GM18502 (cell line): Measurements from ENCODE around the gene SERTAD3.
"Not testable (repeated sequence)": the region's sequence is repeated elsewhere in the genome, so short reads cannot be mapped to it uniquely, and the experiment has no call there.

Experiments
- ATAC-seq: cut with Tn5 transposase; IDR thresholded peaks from one replicate; pipeline ENCODE4 v1.9.1; 2021; ENCODE audit warnings: mild to moderate bottlenecking; ENCODE audit not compliant: unreplicated experiment, poor library complexity

Gene SERTAD3

GRCh38 chr19:40460185-40460584 lies 16.1 kb upstream of the SERTAD3 start:
- no peak for ATAC-seq

DNA sequence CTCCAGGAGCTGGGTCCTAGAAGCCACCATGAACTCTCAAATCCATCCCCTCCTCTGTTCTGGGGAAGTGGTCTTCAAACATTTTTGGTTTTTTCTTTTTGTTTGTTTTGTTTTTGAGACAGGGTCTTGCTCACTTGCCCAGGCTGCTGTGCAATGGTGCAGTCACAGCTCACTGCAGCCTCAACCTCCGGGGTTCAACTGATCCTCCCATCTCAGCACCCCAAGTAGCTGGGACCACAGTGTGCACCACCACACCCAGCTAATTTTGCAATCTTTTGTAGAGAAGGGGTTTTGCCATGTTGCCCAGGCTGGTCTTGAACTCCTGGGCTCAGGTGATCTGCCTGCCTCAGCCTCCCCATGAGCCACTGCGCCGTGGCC lies 14.5 kb upstream of the SERTAD3 start:
- no peak for ATAC-seq

GRCh38 chr19:40457953-40458596 lies 13.9 kb upstream of the SERTAD3 start:
- no peak for ATAC-seq

DNA sequence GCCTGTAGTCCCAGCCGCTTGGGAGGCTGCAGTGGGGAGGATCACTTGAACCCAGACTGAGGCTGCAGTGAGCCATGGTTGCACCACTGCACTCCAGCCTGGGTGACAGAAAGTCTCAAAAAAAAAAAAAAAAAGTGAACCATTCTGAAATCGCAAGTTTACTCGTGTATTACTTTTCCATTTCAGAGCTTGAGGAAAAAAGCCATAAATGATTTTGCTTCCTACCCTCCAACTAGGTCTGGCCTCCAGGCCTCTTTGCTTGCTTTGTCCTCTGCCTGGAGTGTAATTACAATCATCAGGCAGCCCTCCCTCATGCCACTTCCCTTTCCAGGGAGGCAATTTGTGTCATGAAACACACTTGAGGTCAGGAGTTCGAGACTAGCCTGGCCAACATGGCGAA lies 12.9 kb upstream of the SERTAD3 start:
- no peak for ATAC-seq

GRCh38 chr19:40453943-40454342 lies 9.8 kb upstream of the SERTAD3 start:
- ATAC-seq = not testable (repeated sequence)

GRCh38 chr19:40453151-40453735 lies 9.1 kb upstream of the SERTAD3 start:
- no peak for ATAC-seq

DNA sequence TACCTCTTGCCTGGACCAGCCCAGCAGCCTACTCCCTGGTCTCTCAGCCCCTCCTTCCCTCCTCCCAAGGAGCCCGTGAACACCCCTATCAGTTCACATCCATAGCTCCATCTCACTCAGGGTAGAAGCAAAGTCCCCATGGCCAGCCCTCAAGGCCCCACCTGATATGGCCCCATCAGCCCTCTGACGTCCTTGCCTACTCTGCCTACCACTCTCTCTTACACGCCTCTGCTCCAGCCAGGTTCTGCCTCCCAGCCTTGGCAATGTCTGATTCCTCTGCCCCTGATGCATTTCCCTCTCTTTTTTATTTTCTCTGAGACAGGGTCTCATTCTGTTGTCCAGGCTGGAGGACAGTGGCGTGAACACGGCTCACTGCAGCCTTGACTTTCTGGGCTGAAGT lies 7.9 kb upstream of the SERTAD3 start:
- ATAC-seq = no peak

DNA sequence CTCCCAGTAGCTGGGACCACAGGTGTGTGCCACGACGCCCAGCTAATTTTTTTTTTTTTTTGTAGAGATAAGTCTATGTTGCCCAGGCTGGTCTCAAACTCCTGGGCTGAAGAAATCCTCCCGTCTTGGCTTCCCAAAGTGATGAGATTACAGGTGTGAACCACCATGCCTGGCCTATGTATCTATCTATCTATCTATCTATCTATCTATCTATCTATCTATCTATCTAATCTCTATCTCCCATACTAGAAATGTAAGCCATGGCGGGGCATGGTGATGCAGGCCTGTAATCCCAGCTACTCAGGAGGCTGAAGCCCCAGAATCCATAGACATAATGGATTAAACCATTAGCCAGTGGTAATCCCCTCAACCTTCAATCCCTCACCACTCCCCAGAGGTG lies 6.5 kb upstream of the SERTAD3 start:
- no peak for ATAC-seq

DNA sequence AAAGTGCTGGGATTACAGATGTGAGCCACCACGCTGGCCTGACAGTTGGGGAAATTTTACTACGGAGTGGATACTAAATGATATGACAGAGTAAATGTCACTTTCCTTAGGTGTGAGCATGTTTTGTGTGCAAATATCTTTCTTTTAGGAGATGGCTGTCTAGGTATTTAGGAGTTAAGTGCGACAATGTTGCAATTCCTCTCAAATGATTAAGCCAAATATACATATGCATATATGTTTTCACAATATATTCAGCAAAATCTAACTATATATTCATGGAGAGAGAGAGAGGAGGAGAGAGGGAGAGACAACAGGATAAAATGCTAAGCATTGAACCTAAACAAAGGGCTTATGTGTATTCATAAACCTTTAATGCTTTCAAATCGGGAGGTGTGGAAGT lies 5.4 kb upstream of the SERTAD3 start:
- ATAC-seq = no peak

DNA sequence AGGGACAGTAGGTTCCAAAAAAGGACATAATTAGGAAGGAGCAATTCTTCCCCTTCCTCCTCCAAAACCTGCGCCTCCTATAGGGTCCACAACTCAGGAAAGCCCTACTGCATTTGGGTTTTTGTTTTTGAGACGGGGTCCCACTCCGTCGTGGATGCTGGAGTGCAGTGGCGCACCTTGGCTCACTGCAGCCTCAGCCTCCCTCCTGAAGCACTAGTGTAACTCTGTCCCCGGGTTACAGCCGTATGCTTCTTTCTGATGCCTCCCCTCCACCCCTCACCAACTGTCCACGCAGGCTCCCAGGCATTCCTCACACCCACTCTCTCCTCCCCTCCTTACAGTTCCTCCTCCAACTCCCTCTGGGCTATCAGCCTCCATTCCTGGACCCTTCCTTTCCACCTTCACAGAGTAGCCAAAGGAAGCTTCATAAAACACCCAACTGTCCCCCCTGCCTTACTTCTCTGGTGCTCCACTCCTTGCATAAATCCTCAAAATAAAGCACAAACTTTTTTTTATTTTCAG lies 2.2 kb upstream of the SERTAD3 start:
- ATAC-seq = no peak

DNA sequence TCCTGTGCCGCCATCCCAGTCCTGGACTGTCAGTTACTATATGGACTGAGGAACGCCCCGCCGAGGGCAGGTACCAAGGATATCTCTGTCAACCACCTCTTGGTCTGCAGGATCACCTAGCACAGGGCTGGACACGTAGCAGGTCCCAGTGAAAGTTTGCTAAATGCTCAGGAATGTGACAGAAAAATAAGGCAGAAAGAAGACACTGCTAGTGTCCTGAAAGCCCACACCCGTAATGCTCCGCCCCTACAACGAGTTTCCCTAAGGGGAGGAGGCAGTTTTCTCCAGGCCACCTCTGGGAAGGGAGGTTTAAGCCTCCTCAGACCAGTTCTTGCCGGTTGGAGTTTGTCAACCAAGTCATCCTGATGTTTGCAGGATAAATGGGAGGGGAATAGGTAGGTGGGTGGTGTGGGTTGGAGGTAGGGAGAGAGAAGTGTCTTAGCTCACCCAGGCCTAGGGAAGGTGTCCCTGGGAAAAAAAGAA lies 1.7 kb upstream of the SERTAD3 start:
- no peak for ATAC-seq

- ATAC-seq = no peak
Measured at GRCh38 chr19:40444825-40445312, 734 bp upstream of the SERTAD3 start.

DNA sequence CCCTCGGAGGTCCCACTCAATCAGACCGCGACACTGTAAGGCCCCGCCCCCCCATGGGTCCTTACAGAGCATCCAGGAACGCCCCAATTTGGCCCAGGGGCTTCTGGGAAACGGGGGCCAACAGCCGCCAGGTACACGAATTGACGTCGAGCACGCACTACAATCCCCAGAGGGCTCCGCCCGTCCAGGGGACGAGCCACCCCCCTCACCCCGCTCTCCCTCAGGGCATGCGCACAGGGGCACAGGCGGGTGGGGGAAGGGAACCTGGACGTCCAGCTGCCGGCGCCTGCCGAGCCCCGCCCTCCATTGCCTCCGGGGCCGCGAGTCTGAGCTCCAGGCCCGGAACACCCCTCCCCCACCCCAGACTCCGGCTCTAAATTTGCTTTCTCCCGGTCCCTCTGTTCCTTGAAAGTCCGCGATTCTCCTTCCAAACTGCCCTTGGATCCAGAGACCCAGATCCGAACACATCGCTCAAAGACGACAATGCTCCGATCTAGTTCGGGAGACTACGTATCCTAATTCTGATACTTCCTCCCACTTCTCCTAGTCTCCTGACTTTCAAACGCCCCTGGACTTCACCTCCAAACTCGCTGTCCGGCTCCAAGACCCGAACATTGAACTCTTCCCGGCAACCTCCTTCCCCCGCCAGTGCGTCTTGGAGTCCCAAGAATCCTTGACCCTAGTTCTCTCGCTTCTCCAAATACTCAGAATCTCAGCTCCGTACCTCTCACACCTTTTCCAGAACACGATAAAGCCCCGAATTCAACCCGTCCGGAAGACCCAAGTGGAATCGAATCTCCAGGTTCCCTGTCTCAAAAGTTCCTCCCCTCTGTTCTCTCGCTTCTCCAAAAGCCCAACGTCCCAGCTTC lies 770 bp downstream of the SERTAD3 start:
- ATAC-seq = peak; percentile 67

DNA sequence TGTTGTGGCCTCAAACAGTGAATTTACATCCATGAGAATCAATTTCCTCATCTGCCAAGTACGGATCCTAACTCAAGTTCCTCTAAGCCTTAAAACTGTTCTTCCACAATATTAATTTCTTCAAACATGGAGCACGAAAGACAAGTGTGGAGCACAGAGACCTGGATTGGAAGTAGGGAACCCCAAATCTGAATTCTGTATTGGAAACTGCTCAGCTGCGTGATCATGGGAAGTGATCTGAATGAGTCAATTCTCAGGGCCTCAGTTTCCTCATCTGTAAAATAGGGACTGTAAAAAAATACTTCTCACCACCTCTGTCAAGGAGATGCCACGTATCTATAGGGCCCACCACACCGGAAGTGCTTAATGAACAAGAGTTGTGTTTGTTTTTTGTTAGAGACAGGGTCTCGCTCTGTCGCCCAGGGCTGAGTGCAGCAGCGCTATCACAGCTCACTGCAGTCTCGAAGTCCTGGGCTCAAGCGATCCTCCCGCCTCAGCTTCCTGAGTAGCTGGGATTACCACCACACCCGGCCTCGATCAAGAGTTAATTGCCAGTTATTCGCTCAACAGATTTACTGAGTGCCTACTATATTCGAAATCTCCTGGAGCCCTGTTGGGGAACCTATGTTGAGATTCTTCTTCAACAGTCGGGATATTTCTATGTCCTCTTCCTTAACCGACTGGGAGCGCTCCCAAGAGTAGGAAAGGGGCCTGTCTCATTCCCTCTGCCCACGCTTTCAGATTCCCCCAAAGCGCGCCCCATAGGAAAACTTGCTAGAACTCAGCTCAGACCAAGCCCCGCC lies 1.6 kb downstream of the SERTAD3 start:
- ATAC-seq = no peak

DNA sequence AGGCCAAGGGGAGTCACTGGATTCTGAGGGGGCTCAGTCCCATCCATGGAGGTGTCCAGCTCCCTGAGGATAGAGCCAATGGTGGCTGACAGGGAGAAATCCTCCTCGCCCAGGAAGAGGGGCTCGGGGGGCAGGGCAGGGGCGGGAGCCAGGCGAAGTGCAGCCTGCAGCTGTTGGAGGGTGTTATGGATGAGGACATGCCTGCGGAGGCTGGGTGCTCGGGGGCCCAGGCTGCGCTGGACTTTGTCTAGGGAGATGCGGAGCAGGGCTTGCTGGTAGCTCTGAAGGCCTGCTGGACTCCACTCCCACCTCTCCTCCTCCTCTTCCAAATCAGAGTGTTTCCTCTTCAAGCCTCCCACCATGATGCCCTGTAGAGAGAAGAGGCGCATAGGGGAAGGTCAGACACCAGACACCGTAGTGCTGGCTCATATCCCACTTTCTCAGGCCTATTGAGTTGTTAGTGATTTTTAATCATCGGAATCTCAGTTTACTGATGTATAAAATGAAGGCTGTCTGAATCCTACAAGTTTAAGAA lies 2.3 kb downstream of the SERTAD3 start:
- ATAC-seq = no peak

DNA sequence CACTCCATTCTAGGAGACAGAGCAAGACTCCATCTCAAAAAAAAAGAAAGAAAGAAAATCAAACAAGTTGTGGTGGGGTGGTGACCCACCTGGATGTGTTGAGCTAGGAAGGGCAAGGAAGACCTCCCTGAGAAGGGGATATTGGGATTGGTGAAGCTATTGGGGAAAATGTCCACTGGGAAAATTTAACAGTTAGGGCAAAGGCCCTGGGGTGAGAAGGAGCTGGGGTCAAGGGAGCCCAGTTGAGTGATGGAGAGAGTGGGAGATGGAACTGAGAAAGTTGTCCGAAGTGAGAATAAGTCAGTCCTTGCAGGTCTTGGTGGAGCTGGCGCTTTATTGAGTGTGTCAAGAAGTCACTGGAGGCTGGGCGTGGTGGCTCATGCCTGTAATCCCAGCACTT lies 5.9 kb downstream of the SERTAD3 start:
- ATAC-seq = no peak

DNA sequence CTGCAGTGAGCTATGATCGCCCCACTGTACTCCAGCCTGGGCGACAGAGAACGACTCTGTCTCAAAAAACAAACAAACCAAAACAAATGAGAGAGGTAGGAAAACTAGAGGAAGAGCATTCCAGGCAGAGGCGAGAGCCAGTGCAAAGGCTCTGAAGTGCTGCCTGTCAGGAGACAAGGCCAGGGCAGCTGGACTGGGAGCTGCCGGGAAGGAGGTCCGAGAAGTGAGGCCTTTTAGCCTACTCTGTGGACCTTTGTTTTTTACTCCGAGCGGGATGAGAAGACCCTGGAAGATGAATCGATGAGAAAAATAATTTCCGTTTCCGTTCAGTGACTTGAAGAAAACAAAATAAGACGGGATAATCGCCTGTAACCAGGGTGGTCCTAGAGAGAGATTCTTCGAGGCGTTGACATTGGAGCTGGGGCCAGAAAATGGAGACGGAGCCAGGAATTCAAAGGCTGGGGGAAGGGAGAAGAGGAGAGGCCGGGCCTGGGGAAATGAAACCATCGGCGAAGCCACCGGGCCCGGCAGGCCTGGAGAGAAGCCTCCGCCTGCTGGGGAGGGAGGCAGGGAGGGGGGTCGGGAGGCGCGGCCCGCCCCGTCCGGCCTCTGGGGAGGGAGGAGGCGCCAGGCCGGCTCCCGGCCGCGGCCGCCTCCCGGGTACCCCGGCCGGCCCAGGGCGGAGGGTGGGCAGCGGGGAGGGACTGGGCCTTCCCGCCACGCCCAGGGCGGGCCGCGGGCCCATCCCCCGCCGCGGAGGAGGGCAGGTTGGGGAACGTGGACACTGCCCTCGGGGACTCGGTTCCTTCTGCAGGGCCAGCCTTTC lies 10.5 kb downstream of the SERTAD3 start:
- peak; percentile 67 for ATAC-seq

DNA sequence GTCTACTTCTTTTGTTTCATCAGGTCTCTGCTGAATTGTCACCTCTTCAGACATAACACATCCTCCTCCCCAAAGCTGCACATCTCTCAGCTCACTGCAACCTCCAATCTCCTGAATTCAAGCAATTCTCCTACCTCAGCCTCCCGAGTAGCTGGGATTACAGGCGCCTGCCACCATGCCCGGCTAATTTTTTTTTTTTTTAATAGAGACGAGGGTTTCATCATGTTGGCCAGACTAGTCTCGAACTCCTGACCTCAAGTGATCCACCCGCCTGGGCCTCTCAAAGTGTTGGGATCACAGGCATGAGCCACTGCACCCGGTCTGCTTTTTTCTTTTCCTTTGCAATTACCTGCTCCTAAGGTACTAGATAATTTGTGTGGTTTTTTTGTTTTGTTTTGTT lies 11.4 kb downstream of the SERTAD3 start:
- not testable (repeated sequence) for ATAC-seq

DNA sequence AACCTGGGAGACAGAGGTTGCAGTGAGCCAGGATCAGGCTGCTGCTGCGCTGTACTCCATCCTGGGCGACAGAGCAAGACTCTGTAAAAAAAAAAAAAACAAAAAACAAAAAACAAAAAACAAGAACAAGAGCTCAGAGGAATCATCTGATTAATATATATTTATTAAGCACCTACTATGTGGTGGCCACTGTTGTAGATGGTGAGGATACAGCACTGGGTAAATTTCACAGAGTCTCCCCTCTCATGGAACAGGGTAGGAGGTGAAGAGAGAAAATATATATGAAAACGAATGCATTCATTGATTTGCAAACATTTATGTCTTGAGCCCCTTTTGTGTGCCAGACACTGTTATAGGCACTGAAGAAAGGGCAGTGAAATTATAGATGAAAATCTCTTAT lies 12.4 kb downstream of the SERTAD3 start:
- no peak for ATAC-seq
